Choroid plexus epithelial cell (primary cell): Measurements from ENCODE around the gene AGAP4.
"Not testable (repeated sequence)": the region's sequence is repeated elsewhere in the genome, so short reads cannot be mapped to it uniquely, and the experiment has no call there.

Source experiments
- DNase-seq: peaks from one replicate; pipeline ENCODE4 v3.0.0-alpha.2; 2010; ENCODE audit warnings: low read depth
- H3K4me3 ChIP-seq: 2 replicates; pipeline ENCODE4 v1.5.1; 2011; ENCODE audit warnings: low read depth, mild to moderate bottlenecking, control low read depth, low read length, moderate library complexity
- CTCF ChIP-seq: conservative IDR thresholded peaks from 2 replicates; pipeline ENCODE4 v1.5.1; 2011; ENCODE audit warnings: low read depth, mild to moderate bottlenecking, control low read depth, inconsistent platforms, low read length, moderate library complexity

The AGAP4 gene

GRCh38 chr10:45847400-45847799 lies at the start of gene AGAP4:
Gene AGAP4 (minus strand): TSS chr10:45847500. CDS start chr10:45847347, 153 bp downstream.
- not testable (repeated sequence) for DNase-seq, H3K4me3 ChIP-seq

- H3K4me3 ChIP-seq = not testable (repeated sequence)
These were observed 43.4 kb upstream of the AGAP4 start for GRCh38 chr10:45890721-45891120.

GRCh38 chr10:45889539-45890230 lies 42.4 kb upstream of the AGAP4 start:
- DNase-seq, H3K4me3 ChIP-seq: not testable (repeated sequence)

More at GRCh38 chr10:45890721-45891120, 43.4 kb upstream of the AGAP4 start:
- DNase-seq = not testable (repeated sequence)

GRCh38 chr10:45882880-45883279 lies 35.6 kb upstream of the AGAP4 start:
- H3K4me3 ChIP-seq = not testable (repeated sequence)
- peak; percentile 1 for DNase-seq

- not testable (repeated sequence) for DNase-seq, H3K4me3 ChIP-seq
These were observed 18.1 kb upstream of the AGAP4 start for GRCh38 chr10:45865404-45865803.

- DNase-seq, H3K4me3 ChIP-seq: not testable (repeated sequence)
These were observed 17.0 kb upstream of the AGAP4 start for GRCh38 chr10:45864264-45864663.

GRCh38 chr10:45863632-45864031 lies 16.3 kb upstream of the AGAP4 start:
- not testable (repeated sequence) for H3K4me3 ChIP-seq
- DNase-seq = peak; percentile 6

- not testable (repeated sequence) for H3K4me3 ChIP-seq, DNase-seq
These were observed 10.6 kb upstream of the AGAP4 start for GRCh38 chr10:45857931-45858330.

GRCh38 chr10:45848467-45848866 lies 1.2 kb upstream of the AGAP4 start:
- peak; percentile 34 for DNase-seq

GRCh38 chr10:45822918-45823317 lies 24.4 kb downstream of the AGAP4 start:
- H3K4me3 ChIP-seq, DNase-seq: not testable (repeated sequence)

More at GRCh38 chr10:45848467-45848866, 1.2 kb upstream of the AGAP4 start:
- H3K4me3 ChIP-seq = not testable (repeated sequence)

- H3K4me3 ChIP-seq, DNase-seq: not testable (repeated sequence)
These were observed 27.0 kb downstream of the AGAP4 start for GRCh38 chr10:45820107-45820830.

GRCh38 chr10:45819552-45819951 lies 27.7 kb downstream of the AGAP4 start:
- DNase-seq = no peak
- TF ChIP-seq CTCF = no peak
- H3K4me3 ChIP-seq = no peak overlapping the region

GRCh38 chr10:45817912-45818311 lies 29.4 kb downstream of the AGAP4 start:
- TF ChIP-seq CTCF = no peak
- DNase-seq = no peak
- no peak overlapping the region for H3K4me3 ChIP-seq
